ENCODE measurements around the gene DEDD.
A peak's percentile ranks its signal among the peaks of the same experiment; 100 is the strongest.

The DEDD gene

DNA sequence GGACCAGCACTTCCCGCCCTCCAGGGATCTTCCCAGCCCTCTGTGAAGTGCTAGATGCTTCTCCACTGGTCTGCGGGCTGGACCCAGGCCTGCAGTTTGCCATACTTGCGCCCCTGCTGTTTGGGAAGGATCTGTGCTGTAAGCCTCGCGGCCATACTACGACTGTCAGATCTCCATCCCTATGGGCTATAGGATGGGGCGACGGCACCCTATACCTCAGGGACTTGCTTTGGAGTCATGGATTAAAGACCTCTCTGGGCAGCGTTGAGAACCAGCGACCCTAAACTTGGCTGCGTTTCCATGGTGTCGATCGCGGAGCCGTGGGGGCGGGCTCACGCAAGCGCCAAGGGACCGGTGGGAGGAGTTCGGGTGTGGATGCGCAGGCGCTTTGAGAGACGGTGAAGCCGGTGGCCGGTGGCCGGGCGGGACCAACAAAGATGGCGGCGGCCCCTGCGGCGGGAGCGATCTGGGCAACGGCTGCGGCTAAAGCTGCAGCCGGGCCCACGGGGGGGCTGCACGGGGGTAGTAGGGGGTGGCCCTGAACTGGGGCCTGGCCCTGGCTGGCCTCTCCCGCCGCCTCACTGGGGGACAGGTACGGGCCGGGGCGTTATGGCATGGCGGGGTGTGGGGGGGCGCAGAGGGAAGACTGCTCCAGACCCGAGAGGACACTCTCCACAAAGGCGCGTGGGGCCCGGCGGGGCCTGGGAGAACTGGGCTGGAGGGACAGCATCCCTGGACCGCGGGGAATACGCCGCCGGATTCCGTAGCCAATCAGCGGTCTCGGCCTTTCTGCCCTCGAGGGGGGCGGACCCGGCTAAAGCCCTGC, 26.8 kb upstream of the DEDD start, which contains the start of gene USP21:
Gene USP21, plus strand, starts transcription at position 414 of the 826 bp plus-strand sequence. CDS start 1,141 bp downstream, outside the sequence.
- peak; percentile 84 for ATAC-seq (replicated peaks; ENCODE audit: extremely low read depth, poor library complexity, severe bottlenecking)
- peak; percentile 88 to 94 for DNase-seq (ENCODE audit: low spot score in 2 of 2)
- H3K36me3 Mint-ChIP-seq (ENCODE audit: insufficient read depth) = peaks cover 34% of the 10 kb centered on the region
- H3K9me3 Mint-ChIP-seq = no peaks in the 10 kb centered on the region
- peak within 1 kb of the TSS; percentile 92 for H3K4me3 Mint-ChIP-seq
- peaks cover 60% of the 10 kb centered on the region for H3K4me1 Mint-ChIP-seq
- no peaks in the 10 kb centered on the region for H3K27me3 Mint-ChIP-seq
- H3K27ac Mint-ChIP-seq (ENCODE audit: low read depth) = peak within 1 kb of the TSS; percentile 95

DNA sequence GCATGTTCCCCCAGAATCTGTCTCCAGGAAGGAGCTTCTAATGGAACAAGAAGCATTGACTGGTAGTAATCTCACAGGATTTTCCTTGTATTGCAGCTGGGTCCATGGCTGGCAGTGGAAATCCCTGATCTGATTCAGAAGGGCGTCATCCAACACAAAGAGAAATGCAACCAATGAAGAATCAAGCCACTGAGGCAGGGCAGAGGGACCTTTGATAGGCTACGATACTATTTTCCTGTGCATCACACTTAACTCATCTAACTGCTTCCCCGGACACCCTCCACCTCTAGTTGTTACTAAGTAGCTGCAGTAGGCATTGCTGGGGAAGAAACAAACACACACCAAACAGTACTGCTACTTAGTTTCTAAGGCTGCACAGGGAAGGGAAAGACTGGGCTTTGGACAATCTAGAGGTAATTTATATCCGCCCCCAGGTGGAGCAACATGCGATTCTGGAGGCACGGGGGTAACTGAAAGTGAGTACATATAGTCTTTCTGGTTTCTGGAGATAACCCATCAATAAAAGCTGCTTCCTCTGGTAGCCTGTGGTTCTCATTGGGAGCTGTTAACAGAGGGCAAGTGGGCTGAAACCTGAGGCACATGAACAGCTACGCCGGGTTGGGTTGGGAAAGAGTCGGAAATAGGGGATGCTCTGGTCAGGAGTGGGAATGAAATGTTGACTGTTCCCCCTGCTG, 26.0 kb upstream of the DEDD start:
- no peaks in the 10 kb centered on the region for H3K9me3 Mint-ChIP-seq
- H3K27ac Mint-ChIP-seq (ENCODE audit: low read depth) = peak overlapping the region; percentile 95
- H3K4me1 Mint-ChIP-seq = peaks cover 57% of the 10 kb centered on the region
- peaks cover 39% of the 10 kb centered on the region for H3K36me3 Mint-ChIP-seq (ENCODE audit: insufficient read depth)
- H3K4me3 Mint-ChIP-seq = peak overlapping the region; percentile 92
- H3K27me3 Mint-ChIP-seq = no peaks in the 10 kb centered on the region
- ATAC-seq (replicated peaks; ENCODE audit: extremely low read depth, poor library complexity, severe bottlenecking) = no peak
- no peak for DNase-seq (ENCODE audit: low spot score in 2 of 2)

DNA sequence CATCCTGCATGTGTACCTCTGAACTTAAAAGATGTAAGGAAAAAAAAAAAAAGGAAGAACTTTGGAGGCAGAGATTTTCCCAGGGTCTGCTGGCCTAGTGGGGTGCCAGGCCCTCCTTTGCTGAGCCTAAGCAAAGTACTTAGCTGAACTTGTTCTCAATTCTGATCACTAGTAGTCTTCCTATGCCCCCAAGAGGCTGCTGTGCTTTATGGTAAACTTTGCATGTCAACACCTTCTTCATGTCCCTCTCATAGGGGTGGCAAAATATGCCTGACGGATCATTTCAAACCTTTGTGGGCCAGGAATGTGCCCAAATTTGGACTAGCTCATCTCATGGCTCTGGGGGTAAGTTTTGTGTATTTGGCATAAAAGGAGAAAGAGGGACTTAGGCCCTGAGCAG, 25.4 kb upstream of the DEDD start:
- ATAC-seq (replicated peaks; ENCODE audit: extremely low read depth, poor library complexity, severe bottlenecking) = no peak
- Mint-ChIP-seq H3K36me3 (ENCODE audit: insufficient read depth) (peaks cover 38% of the 10 kb centered on the region), H3K27me3 (no peaks in the 10 kb centered on the region), H3K9me3 (no peaks in the 10 kb centered on the region), H3K4me1 (peaks cover 54% of the 10 kb centered on the region), H3K4me3 (peak overlapping the region; percentile 92), H3K27ac (ENCODE audit: low read depth) (peak overlapping the region; percentile 95)
- DNase-seq (ENCODE audit: low spot score in 2 of 2) = no peak

DNA sequence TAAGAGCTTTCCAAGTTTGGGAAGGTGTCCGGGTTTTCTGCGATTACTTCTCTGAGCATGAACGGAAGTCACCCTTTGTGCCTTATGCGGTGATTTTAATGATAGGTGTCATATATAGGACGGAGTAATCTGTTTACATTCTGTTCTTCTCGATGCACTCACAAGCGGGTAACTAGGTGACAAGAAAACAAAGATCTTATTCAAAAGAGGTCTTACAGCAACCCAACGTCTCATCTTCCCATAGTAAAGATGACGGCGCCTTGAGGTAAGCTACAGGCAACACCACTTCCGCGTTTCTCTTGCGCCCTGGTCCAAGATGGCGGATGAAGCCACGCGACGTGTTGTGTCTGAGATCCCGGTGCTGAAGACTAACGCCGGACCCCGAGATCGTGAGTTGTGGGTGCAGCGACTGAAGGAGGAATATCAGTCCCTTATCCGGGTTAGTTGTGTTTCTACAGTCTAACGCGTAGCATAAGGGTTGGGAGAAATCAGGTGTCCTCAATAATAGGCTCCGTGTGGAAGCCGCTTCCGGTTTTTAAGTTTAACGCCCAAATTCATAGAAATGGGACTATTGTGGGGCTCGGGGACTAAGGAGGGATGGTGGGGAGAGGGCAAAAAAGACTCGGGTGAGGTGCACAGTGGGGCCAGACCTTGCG, 21.3 kb upstream of the DEDD start, which contains the start of gene UFC1:
Gene UFC1, plus strand, starts transcription at position 297 of the 656 bp plus-strand sequence. Its CDS starts 20 bp downstream, at position 317.
- peak; percentile 92 for ATAC-seq (replicated peaks; ENCODE audit: extremely low read depth, poor library complexity, severe bottlenecking)
- H3K9me3 Mint-ChIP-seq = no peaks in the 10 kb centered on the region
- H3K27ac Mint-ChIP-seq (ENCODE audit: low read depth) = peak within 1 kb of the TSS; percentile 99
- H3K4me1 Mint-ChIP-seq = peaks cover 29% of the 10 kb centered on the region
- H3K4me3 Mint-ChIP-seq = peak within 1 kb of the TSS; percentile 92
- H3K36me3 Mint-ChIP-seq (ENCODE audit: insufficient read depth) = peaks cover 30% of the 10 kb centered on the region
- H3K27me3 Mint-ChIP-seq = no peaks in the 10 kb centered on the region
- peak; percentile 70 to 82 for DNase-seq (ENCODE audit: low spot score in 2 of 2)

DNA sequence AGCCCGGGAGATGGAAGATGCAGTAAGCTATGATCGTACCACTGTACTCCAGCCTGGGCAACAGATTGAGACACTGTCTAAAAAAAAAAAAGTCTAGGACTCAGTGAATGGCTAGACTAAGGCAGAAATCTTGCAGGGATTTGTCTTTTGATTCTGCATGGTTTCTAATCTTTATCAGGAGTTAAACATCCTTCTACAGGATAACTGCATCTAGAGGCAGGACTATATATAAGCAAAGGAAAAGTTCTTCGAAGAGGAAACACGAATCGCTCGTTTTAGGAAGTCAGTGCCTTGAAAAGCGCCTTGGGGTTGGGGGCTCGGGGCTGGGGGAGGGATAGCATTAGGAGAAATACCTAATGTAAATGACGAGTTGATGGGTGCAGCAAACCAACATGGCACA, 20.7 kb upstream of the DEDD start:
- no peak for DNase-seq (ENCODE audit: low spot score in 2 of 2)

DNA sequence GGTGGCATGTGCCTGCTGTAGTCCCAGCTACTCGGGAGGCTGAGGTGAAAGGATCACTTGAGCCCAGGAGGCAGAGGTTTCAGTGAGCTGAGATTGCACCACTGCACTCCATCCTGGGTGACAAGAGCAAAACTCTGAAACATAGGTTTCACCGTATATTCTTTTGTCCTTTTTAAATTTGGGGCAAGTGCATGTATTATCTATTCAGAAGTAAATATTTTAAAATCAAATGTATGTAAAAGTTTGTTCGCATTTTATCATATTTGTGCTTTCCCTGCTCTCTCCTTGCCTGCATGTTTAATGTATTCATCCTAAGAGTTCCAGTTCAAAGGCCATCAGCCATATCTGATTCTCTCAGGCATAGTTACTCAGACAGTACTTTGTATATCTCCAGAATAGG, 13.4 kb upstream of the DEDD start:
- ATAC-seq (replicated peaks; ENCODE audit: extremely low read depth, poor library complexity, severe bottlenecking) (no peak), DNase-seq (ENCODE audit: low spot score in 2 of 2) (no peak)
- H3K9me3 Mint-ChIP-seq = no peaks in the 10 kb centered on the region
- no peak overlapping the region for H3K27ac Mint-ChIP-seq (ENCODE audit: low read depth)
- no peaks in the 10 kb centered on the region for H3K27me3 Mint-ChIP-seq
- no peaks in the 10 kb centered on the region for H3K4me1 Mint-ChIP-seq
- no peak overlapping the region for H3K4me3 Mint-ChIP-seq
- peaks cover 1% of the 10 kb centered on the region for H3K36me3 Mint-ChIP-seq (ENCODE audit: insufficient read depth)

More for the DNA sequence above, 20.7 kb upstream of the DEDD start:
- Mint-ChIP-seq H3K36me3 (ENCODE audit: insufficient read depth) (peaks cover 24% of the 10 kb centered on the region), H3K27me3 (no peaks in the 10 kb centered on the region), H3K27ac (ENCODE audit: low read depth) (peak overlapping the region; percentile 99), H3K4me3 (peak overlapping the region; percentile 92), H3K9me3 (no peaks in the 10 kb centered on the region), H3K4me1 (peaks cover 22% of the 10 kb centered on the region)
- ATAC-seq (replicated peaks; ENCODE audit: extremely low read depth, poor library complexity, severe bottlenecking) = peak; percentile 4

DNA sequence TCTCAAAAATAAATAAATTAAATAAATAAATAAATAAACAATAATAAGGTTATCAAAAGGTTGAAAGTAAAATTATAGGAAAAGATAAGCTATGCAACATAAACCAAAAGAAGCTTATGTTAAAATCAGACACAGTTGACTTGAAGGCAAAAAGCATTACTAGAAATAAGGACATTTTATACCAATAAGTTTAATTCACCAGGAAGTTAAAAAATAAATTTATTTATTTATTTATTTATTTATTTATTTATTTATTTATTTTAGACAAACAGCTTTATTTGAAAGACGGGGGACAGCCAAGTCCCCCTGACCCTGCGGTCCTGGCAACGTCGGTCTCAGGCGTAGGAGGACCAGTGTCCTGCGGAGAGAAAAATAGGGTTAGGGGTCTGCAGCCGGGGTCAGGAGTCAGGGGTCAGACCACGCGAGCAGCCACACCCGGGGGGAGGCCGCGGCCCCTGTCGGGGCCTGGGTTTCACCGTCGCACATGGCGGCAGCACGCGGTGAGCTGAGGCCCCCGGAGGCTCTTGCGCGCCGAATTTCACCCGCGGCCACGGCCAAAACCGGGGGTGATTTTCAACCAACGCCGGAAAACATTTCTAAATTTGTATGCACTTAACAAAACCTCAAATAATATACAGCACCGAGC, 8.4 kb upstream of the DEDD start:
- ATAC-seq (replicated peaks; ENCODE audit: extremely low read depth, poor library complexity, severe bottlenecking) = no peak
- H3K4me1 Mint-ChIP-seq = no peaks in the 10 kb centered on the region

DNA sequence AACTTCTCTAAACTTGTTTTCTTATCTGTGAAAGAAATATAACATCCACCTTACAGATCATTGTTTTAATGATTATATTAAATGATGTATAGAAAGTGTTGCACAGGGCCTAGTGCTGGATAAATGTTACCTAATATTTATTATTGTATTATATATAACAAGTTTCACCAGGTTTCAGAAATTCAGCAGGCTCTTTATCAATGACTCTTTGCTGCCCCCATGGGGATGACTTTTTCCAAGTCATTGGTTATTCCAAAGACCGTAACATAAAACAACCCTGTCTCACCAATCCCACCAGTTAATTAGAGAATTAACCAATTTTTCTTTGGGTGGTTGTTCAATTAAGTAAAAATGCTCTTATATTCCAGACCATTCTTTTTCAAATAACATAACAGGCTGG, 7.3 kb upstream of the DEDD start:
- Mint-ChIP-seq H3K27me3 (no peaks in the 10 kb centered on the region), H3K9me3 (no peaks in the 10 kb centered on the region), H3K36me3 (ENCODE audit: insufficient read depth) (peaks cover 3% of the 10 kb centered on the region), H3K27ac (ENCODE audit: low read depth) (no peak overlapping the region), H3K4me3 (no peak overlapping the region), H3K4me1 (no peaks in the 10 kb centered on the region)
- ATAC-seq (replicated peaks; ENCODE audit: extremely low read depth, poor library complexity, severe bottlenecking) (no peak), DNase-seq (ENCODE audit: low spot score in 2 of 2) (no peak)

More for the DNA sequence above, 8.4 kb upstream of the DEDD start:
- H3K27me3 Mint-ChIP-seq = no peaks in the 10 kb centered on the region
- peaks cover 3% of the 10 kb centered on the region for H3K36me3 Mint-ChIP-seq (ENCODE audit: insufficient read depth)
- no peak overlapping the region for H3K27ac Mint-ChIP-seq (ENCODE audit: low read depth)
- DNase-seq (ENCODE audit: low spot score in 2 of 2) = no peak
- H3K9me3 Mint-ChIP-seq = no peaks in the 10 kb centered on the region
- no peak overlapping the region for H3K4me3 Mint-ChIP-seq

DNA sequence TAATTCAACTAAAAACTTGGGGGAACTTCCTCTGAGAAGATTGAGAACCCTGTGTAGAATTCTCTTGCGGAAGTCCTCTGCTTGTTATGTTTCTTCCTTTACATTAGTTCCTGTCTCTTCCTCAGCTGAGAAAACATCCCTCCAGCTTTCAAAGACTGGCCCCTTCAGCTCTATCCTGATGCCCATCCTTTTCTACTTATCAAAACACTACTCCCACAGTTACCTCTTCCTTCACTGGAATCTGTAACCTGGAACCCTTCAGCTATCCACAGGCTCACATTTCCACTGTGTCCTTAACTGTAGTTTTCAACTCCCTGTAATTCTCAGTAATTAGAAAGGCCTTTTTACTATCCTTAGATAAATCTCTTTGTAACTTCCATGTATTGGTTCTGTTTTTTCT, 6.0 kb upstream of the DEDD start:
- Mint-ChIP-seq H3K4me1 (no peaks in the 10 kb centered on the region), H3K27me3 (no peaks in the 10 kb centered on the region), H3K4me3 (no peak overlapping the region), H3K9me3 (no peaks in the 10 kb centered on the region), H3K36me3 (ENCODE audit: insufficient read depth) (peaks cover 3% of the 10 kb centered on the region), H3K27ac (ENCODE audit: low read depth) (no peak overlapping the region)
- no peak for ATAC-seq (replicated peaks; ENCODE audit: extremely low read depth, poor library complexity, severe bottlenecking)
- DNase-seq (ENCODE audit: low spot score in 2 of 2) = no peak

DNA sequence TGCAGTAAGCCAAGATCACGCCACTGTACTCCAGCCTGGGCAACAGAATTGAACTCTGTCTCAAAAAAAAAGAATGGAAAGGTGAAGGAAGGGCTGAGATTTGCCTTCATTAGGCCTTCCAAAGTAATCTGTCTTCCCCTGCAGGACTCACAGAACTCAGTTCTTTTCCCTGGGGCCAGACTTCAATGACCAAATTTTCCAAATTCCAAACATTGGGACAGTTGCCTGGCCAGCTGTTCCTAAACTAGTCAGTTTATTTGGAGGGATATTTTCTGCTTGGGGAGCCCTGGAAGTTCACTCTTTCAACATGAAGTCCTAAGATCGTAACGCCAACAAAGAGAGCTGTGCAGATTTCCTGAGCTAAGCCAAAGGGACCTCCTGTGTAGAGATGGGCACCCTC, 5.4 kb upstream of the DEDD start:
- Mint-ChIP-seq H3K36me3 (ENCODE audit: insufficient read depth) (peaks cover 3% of the 10 kb centered on the region), H3K4me1 (no peaks in the 10 kb centered on the region), H3K27me3 (no peaks in the 10 kb centered on the region), H3K27ac (ENCODE audit: low read depth) (no peak overlapping the region), H3K9me3 (no peaks in the 10 kb centered on the region), H3K4me3 (no peak overlapping the region)
- ATAC-seq (replicated peaks; ENCODE audit: extremely low read depth, poor library complexity, severe bottlenecking) (no peak), DNase-seq (ENCODE audit: low spot score in 2 of 2) (no peak)

DNA sequence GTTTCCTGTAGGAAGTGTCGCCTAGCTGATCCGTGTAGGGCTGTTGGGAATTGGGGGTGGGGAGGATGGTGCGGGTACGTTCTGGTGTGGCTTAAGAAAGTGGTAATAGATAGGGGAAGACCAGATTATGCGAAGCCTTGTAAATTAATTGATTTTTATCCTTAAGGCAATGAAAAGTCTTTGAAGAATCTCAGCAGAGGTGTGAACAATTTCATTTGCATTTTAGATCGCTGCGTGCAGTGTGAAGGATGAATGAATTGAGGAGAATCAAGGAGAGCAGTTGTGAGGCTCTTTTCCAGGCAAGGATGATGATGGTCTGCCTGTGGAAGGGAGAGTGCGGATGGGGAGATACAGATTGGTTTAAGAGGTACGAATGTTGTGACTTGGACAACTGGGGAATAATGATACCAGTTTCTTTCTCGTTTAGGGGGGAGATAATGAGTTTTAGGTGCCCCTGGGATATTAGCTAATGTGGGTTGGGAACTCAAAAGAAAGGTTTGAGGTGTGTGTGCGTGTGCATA, 813 bp upstream of the DEDD start:
- Mint-ChIP-seq H3K36me3 (ENCODE audit: insufficient read depth) (peaks cover 9% of the 10 kb centered on the region), H3K4me1 (peaks cover 25% of the 10 kb centered on the region), H3K9me3 (no peaks in the 10 kb centered on the region), H3K4me3 (no peak overlapping the region), H3K27ac (ENCODE audit: low read depth) (no peak overlapping the region), H3K27me3 (no peaks in the 10 kb centered on the region)
- DNase-seq (ENCODE audit: low spot score in 2 of 2) = no peak
- ATAC-seq (replicated peaks; ENCODE audit: extremely low read depth, poor library complexity, severe bottlenecking) = no peak

Measured in central memory CD8-positive, alpha-beta T cell (primary cell).